Right renal cortex interstitium (tissue), 3 donors: ENCODE results near the gene ACP2. TPM values are rescaled to one million over a fixed set of nuclear protein-coding genes. Genes with fewer than 3 reads are reported as not detected.

ENCODE experiments used
- DNase-seq, 3 donors: peaks; one replicate each; pipeline ENCODE4 v3.0.0-alpha.2; 2013; ENCODE audit warnings: low read depth in 3 of 3, low spot score in 2 of 3
- polyA plus RNA-seq, 3 donors: library from polyadenylated mRNA; unstranded; fragments of 120-200 nt; gene quantifications; one replicate each; pipeline ENCODE4 v1.2.1, GENCODE V29; 2013; ENCODE audit not compliant: insufficient read length in 3 of 3

The ACP2 gene
- polyA plus RNA-seq, 3 donors: 48.0 to 55.0 (median 51.8) TPM

- DNase-seq: no peak
Observed at GRCh38 chr11:47244448-47245350, 3.9 kb downstream of the ACP2 start.

GRCh38 chr11:47243454-47243853, 5.2 kb downstream of the ACP2 start:
- no peak for DNase-seq

- no peak for DNase-seq
Observed at GRCh38 chr11:47242596-47243192, 5.9 kb downstream of the ACP2 start.

- DNase-seq: no peak
Observed at GRCh38 chr11:47241841-47242301, 6.7 kb downstream of the ACP2 start.

- no peak for DNase-seq
Observed at GRCh38 chr11:47239852-47240251, 8.8 kb downstream of the ACP2 start.

- no peak for DNase-seq
Observed at GRCh38 chr11:47236482-47236881, 12.1 kb downstream of the ACP2 start.

- DNase-seq: no peak
Observed at GRCh38 chr11:47235163-47235562, 13.5 kb downstream of the ACP2 start.

GRCh38 chr11:47234669-47235100, 13.9 kb downstream of the ACP2 start:
- no peak for DNase-seq

- DNase-seq: no peak
Observed at GRCh38 chr11:47233989-47234668, 14.5 kb downstream of the ACP2 start.

GRCh38 chr11:47233051-47233450, 15.6 kb downstream of the ACP2 start:
- DNase-seq: no peak

GRCh38 chr11:47229161-47229560, 19.5 kb downstream of the ACP2 start:
- DNase-seq: no peak

- DNase-seq: no peak
Observed at GRCh38 chr11:47225552-47226400, 22.8 kb downstream of the ACP2 start.

GRCh38 chr11:47222696-47223095, 25.9 kb downstream of the ACP2 start:
- no peak for DNase-seq

- no peak for DNase-seq
Observed at GRCh38 chr11:47220401-47220821, 28.2 kb downstream of the ACP2 start.

GRCh38 chr11:47216121-47216798, 32.4 kb downstream of the ACP2 start:
- no peak for DNase-seq

- no peak for DNase-seq
Observed at GRCh38 chr11:47215366-47215910, 33.2 kb downstream of the ACP2 start.

- DNase-seq: peak in 1 of 3 donors; percentile 66
Observed at GRCh38 chr11:47213950-47214565, 34.6 kb downstream of the ACP2 start.

GRCh38 chr11:47212938-47213337, 35.7 kb downstream of the ACP2 start:
- no peak for DNase-seq

- no peak for DNase-seq
Observed at GRCh38 chr11:47208628-47209027, 40.0 kb downstream of the ACP2 start.
